C4-2B (cell line): ENCODE measurements around the gene ZNF823.

Experiments used
- CTCF ChIP-seq: fragments of 450-650 bp; conservative IDR thresholded peaks from 2 replicates; pipeline ENCODE4 v1.5.1; 2017; ENCODE audit warnings: mild to moderate bottlenecking
- ZFX ChIP-seq: fragments of 450-650 bp; IDR thresholded peaks from 2 replicates; pipeline ENCODE4 v1.6.1; 2017

DNA sequence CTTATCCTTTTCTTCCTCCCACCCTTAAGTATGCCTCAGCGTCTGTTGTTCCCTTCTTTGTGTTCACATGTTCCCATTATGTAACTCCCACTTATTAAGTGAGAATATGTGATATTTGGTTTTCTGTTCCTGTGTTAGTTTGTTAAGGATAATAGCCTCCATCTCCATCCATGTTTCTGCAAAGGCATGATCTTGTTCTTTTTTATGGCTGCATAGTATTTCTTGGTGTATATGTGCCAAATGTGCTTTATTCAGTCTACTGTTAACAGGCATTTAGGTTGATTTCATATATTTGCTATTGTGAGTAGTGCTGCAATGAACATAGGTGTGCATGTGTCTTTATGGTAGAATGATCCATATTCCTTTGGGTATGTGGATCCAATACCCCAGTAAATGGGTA lies 24.9 kb upstream of the ZNF823 start:
- TF ChIP-seq CTCF, result no peak
- no peak for TF ChIP-seq ZFX
